ENCODE data around the gene DZANK1.
"Not testable (repeated sequence)": the region's sequence is repeated elsewhere in the genome, so short reads cannot be mapped to it uniquely, and the experiment has no call there.

The DZANK1 gene

DNA sequence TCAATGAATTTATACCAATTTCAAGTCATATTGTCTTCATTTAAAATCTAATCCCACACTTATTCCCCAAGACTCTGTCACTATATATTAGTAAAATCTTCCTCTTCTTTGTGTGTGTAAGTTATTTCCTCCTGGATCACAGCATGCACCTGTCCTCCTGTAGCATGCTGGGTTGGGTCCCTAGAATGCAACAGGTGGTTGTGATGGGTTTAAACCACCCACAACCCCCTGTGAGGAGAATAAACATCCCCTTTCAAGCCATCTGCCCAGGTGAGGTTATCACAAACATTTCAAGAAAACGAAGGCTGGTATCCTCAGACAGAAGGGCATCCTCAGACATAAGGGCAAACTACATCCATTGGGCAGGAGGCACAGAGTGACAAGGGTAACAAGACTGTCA is 26.4 kb downstream of the DZANK1 start:
- no peak for DNase-seq (ENCODE audit: low read depth in 2 of 2)

DNA sequence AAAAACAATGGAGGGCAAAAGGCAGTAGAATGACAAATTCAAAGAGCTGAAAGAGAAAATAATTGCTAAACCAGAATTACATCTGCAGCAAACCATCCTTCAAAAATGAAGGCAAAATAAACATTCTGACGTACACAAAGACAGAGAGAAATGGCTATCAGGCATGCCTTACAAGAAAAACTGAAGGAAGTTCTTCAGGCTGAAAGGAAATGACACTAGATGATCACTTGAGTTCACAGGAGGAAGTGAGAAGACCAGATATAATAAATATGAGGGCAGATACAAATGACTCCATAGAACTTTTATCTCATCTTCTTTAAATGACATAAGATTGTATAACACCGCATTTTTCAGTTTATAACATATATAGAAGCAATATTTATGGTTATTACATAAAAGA is 30.0 kb downstream of the DZANK1 start:
- no peak for DNase-seq (ENCODE audit: low read depth in 2 of 2)

DNA sequence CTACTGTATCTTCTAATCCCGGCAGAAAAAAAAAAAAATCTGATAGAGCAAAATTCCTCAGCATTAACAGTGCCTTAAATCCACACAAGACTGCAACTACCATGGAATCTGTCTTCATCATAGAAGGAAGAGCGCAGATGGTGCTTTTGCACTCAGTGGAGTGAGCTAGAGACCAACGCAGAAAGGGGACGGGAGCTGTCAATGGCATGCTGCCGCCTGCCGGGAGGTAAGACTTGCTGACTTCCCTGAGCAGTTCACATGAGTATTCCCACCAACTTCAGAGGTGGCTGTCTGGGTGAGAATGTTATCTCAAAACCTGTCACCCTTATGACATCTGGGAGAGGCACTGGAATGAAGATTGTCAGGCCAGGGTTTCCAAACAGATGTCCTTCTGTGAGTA is 35.6 kb downstream of the DZANK1 start:
- DNase-seq (ENCODE audit: low read depth in 2 of 2) = no peak

DNA sequence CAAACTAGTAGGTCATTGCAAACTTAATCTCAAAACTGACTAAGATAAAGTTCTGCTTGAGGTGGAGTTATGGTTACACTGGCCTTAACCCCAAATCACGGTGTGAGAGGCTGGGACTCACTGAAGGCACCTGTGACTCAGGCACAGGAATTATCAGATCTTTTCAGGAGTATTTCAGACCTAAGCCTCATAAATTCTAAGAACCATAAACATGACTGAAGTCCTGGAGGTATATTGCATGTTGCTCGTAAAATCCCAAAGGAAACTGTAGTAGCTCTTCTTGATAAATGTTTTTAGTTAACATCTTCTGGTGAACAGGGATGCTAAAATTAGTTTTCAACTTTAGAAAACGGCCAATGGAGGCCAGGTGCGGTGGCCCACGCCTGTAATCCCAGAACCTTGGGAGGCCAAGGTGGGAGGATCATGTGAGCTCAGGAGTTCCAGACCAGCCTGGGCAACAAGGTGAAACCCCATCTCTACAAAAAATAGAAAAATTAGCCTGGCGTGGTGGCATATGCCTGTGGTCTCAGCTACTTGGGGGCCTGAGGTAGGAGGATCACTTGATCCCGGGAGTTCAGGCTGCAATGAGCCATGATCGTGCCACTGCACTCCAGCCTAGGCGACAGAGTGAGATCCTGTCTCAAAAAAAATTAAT is 36.5 kb downstream of the DZANK1 start:
- DNase-seq (ENCODE audit: low read depth in 2 of 2) = no peak

DNA sequence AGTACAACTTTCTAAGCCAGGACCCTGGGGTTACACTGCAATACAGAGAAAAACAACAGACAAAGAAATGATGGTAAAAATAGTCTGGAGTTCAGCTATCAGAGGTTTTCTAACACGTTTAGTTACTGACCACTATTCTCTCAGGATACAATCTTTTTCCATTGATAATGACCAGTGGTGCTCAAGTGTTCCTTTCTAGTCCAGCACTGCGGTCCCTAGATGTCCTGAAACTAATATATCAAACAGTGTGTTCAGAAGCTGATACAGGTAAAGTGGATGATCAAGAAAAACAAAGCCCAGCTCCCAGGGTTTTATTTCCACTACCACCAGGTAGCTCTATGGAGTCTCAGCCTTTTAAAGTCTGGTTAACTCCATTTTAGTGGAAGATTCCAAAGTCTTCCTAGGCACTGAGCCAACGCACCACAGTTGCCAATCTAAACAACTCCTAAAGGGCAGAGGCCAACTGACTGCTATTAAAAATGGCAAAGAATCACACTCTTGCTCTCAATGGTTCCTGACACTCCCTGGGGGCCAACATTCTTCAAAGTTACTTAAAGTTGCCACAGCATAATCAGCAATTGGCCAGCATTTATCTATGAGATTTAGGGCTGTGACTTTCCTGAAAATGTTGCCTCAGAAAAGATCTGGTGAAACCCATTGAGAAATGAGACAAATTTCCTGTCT is 38.2 kb downstream of the DZANK1 start:
- DNase-seq (ENCODE audit: low read depth in 2 of 2) = no peak

DNA sequence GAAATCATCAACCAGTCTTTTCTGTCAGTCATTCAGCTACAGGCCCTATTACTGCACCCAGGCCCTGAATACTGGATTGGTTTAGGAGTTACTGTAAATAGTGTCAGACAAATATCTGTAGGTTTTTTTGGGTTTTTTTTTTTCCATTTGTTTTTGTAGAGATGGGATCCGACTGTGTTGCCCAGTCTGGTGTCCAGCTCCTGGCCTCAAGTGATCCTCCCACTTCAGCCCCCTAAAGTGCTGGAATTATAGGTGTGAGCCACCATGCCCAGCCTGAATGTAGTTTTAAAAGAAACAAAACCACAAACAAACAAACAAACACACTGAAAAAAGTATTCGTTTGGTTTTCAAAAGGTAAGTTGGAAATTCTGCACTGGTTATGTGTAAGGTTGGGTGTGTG is 39.6 kb downstream of the DZANK1 start:
- DNase-seq (ENCODE audit: low read depth in 2 of 2) = no peak

DNA sequence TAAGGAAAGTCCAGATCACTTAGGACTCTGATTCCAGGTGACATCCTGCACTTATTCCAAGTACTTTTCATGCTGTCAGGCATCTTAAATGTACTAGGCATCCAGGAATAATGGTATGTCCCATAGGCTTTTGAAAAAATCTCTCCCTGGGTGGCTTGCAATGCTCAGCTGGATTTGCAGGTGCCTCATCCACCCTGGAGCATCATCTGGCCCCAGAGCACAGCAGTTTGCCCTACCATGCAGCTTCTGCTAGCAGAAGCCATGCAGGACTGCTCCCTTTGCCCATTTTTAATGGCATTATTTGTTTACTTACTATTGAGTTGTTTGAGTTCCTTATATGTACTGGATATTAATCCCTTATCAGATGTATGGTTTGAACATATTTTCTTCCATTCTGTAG is 45.2 kb downstream of the DZANK1 start:
- DNase-seq (ENCODE audit: low read depth in 2 of 2) = no peak

DNA sequence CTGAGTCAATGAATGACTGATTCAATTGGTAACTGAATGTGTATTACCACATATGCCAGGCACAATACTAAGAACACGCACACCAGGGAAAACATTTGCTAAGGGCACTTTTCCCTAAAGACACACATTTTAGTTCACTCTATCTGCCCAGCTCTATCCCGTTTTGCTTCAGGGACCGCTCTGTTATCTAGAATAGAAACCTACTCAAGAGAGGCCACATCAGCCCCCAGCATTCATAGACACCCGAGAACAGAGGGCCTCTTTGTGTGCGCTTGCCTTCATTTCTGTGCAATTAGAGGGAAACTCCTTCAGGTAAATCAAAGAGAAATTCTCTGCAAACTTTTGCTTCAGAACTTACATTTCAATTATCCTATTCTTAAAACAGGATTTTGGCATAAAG is 50.3 kb downstream of the DZANK1 start:
- DNase-seq (ENCODE audit: low read depth in 2 of 2) = no peak

DNA sequence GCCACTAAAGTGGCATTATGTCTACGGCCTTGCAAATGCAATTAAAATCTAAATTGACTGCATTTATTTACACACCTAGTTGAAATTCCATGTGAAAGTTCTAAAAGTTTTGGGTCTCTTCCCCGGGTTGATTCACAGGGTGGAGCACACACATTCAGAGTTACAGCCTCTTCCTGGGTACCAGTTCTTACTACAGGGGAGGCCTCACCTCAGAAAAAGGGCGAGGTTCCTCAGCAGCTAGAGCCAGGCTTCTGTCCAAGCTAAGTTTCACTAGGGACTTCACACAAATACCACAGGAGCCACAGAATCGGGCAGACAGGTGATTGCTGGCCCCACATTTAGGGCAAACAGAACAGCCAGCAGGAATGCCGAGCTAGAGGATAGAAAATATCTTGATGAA is 52.7 kb downstream of the DZANK1 start:
- no peak for DNase-seq (ENCODE audit: low read depth in 2 of 2)

DNA sequence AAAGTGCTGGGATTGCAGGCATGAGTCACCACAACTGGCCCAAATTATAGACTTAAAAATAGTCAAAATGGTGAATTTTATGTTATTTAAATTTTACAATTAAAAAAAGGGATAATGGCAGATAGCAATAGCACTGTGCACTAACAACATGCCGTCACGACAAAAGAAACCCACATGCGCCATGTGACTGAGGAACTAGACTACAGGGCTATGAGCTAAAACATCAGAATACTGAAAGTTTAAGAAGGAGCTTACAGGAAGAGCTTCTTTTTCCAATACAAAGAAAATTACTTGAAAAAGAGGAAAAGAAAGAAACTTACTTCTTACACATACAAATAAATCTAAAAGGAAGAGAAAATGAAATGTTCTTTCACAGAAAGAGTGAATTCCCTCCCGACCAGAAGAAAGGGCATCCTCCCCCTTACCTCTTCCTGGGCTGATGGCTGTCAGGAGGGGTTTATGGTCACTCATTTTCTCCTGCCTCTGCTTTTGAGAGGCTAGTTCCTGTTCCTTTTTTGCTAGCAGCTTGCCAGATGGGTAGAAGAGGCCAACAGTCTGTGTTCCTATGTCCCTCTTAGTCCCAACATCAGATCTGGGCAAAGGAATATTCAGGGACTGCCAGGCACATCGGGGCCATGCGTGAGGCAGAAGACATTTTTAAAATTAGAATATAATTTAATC is 54.5 kb downstream of the DZANK1 start:
- no peak for DNase-seq (ENCODE audit: low read depth in 2 of 2)

DNA sequence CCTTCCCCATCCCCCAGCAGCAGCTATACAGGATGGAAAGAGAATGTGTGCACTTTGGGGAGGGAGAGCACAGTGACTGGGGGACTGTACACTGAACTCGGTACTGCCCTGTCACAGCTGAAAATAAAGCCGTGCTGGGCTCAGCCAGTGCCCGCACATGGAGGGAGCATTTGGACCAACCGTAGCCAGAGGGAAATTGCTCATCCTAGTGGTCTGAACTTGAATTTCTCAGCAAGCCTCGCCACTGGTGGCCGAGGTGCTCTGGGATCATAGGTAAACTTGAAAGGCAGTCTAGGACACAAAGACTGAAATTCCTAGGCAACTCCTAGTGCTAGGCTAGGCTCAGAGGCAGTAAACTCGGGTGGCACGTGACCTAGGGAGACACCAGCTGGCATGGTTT is 61.0 kb downstream of the DZANK1 start:
- no peak for DNase-seq (ENCODE audit: low read depth in 2 of 2)

DNA sequence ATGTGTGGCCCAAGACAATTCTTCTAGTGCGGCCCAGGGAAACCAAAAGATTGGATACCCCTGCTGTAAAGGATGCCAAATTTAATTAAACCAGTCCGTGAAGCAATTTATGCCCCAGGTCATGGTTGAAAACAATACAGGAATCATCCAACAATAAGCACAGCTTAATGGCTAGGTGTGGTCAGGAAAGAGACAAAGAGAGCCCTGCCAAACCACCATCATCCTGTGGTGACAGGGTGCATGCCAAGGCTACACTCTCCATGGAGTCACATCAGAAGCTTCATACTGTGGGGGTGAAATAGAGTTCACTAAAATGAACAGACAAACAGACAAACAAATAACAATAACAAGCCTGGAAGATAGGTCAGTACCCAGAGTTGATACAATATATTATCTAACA is 62.7 kb downstream of the DZANK1 start:
- no peak for DNase-seq (ENCODE audit: low read depth in 2 of 2)

DNA sequence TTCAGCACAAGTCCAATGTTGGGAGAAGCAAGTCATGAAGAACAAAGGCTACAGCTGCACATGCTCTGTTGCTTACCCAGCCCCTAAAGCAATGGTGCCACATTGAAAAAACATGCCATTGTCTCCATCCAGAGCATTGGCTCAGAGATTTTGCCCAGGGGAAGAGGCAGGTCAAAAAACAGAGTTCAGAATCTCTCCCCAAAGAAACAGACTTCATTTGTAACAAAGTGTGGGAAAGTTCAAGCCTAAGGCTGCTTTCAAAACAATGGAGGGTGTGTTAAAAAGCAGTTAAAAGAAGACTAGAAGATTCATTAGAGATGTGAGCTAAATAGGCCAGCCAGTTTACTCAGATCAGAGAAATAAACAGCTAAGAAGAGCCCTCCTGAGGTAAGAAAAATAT is 63.6 kb downstream of the DZANK1 start:
- no peak for DNase-seq (ENCODE audit: low read depth in 2 of 2)

DNA sequence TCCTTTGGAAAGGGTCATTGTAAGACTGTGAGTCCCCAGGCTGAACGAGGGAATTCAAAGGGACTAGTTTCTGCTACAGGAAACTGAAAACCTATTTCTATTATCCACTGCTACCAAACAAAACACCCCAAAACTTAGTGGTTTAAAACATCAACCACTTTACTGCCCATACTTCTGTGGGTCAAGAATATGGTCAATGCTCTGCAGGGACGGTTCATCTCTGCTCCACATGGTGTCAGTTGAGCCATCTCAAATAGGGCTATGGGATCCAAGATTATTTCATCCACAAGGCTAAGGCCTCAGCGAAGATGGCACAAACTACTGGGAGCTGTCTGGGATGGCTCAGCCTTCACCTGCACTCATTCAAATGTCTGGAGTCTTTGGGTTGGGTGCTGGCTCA is 65.5 kb downstream of the DZANK1 start:
- no peak for DNase-seq (ENCODE audit: low read depth in 2 of 2)

DNA sequence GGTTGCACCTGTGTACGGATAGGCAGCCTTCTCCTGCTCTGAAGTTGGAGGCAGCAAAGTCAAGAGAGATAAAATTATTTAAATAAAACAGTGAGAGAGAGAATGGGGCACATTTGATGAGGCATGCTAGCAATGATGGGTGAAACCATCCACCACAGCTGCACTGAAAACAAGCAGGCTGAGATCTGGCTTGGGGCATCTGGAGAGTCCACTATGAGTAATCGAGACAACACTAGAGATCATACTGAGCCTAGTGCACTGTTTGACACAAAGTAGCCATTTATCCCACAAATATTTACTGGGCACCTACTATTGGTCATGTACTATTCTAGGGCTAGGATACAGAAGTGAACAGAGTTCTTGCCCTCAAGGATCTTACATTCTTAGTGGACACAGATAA is 66.4 kb downstream of the DZANK1 start:
- no peak for DNase-seq (ENCODE audit: low read depth in 2 of 2)

DNA sequence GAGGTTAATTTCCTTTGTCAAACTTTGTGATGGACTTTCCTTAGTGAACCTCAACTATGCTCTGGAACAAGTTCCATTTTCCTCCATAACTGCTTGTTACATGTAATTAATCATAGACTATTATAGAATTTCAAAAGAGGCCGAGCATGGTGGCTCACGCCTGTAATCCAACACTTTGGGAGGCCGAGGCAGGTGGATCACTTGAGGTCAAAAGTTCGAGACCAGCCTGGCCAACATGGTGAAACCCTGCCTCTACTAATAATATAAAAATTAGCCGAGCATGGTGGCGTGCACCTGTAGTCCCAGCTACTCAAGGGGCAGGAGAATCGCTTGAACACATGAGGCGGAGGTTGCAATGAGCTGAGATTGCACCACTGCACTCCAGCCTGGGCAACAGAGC is 68.1 kb downstream of the DZANK1 start:
- DNase-seq (ENCODE audit: low read depth in 2 of 2) = not testable (repeated sequence)

DNA sequence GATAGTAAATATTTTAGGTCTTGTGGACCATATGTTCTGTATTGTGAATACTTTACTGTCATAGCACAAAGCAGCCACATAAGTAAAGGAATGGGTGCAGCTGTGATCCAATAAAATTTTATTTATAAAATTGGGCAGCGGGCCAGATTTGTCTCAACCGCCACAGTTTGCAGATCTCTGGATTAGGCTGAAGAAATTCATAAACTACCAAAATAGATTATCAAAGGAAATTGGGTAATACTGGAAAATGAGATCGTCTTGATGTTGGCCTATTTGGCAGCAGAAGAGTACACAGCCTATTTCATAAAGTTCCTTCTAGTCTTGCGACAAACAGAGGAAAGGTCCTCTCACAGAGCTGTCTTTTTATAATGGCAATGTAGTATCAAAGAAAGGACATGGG is 69.8 kb downstream of the DZANK1 start:
- no peak for DNase-seq (ENCODE audit: low read depth in 2 of 2)

DNA sequence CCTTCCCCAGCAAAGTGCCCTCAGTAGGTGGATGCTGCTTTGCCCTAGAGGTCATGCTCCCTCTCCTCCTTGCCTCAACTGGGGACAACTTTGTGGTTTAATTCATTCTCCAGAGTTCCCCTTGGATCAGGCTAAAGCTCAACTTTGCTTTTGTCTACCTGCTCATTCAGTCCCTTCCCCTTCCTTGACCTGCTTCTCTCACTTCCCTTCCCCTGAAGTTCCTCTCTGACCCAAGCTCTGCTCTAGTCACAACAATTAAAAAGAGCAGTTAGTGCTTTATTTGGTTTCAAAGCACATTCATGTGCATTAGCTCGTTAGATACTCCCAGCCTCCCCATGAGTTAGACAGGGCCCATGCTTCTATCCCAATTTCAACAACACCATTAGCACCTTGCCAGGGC is 71.3 kb downstream of the DZANK1 start:
- no peak for DNase-seq (ENCODE audit: low read depth in 2 of 2)

DNA sequence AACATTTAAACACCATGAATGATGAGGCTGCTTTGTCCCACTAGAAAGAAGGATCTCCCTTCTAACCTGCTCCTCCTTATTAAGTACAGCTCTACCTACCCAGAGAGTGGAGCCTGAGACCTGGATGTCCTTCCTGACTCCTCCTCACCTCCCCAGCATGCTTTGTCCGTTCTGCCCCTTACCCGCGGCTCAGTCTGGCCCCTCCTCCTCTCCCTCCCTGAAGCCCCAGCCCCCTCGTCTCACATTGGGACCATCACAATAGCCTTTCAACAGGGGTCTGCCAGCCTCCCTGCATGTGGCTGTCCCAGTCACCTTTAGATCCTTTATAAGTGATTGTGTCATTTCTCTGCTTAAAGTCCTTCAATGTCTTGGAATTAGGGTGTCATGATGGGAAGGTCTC is 72.5 kb downstream of the DZANK1 start:
- DNase-seq (ENCODE audit: low read depth in 2 of 2) = no peak

DNA sequence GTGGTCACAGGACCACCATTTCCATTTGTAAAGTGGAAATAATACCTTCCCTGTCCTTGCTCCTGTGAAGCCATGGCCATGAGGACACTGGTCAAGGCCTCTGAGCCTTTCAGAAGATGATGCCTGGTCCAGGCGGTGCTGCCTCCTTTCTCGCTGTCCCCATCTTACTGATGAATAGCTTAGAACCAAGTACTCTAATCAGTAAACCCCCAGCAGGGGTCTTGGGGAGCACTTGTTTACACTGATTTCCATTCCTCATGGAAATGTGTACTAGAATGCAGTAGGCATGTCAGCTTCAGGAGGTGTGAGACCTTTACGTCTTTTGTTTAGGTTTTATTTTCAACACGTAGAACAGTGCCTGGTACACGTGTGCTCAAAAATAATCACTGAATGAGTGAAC is 75.1 kb downstream of the DZANK1 start:
- no peak for DNase-seq (ENCODE audit: low read depth in 2 of 2)

DNA sequence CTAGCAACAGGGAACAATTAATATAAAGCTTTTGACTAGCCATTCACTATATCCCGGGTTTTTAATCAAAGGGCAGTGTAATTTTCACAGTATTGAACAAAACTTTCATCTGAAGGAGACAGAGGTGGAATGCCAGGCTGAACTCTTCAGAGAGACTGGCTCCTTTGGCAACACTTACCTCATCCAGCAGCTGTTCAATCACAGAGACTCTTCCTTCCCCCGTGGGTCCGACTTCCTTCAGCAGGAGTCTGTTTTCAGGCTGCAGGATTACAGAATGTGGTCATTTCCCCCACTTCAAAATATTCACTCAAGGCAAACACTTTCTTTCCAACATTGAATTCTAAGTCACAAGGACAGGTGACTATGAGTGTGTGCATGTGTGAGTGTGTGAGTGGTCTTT is 76.6 kb downstream of the DZANK1 start:
- DNase-seq (ENCODE audit: low read depth in 2 of 2) = no peak

DNA sequence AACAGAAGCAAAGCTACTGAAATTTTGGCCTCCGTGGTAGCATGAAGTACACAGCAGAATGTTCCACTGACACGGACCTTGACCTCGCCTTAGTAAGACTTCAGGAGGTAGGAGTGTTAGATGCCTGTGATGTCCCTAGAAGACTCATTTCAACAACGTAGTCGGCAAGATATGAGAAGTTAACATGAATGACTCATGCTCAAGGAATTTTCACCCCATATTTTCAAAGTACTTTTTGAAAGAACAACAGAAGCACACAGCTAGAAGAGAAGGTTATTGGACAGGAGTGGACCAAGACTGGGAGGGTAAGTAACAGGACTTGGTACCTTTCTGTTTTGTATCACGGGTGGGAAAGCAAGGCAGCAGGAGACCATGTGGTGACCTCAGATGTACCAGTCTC is 78.0 kb downstream of the DZANK1 start:
- DNase-seq (ENCODE audit: low read depth in 2 of 2) = no peak

DNA sequence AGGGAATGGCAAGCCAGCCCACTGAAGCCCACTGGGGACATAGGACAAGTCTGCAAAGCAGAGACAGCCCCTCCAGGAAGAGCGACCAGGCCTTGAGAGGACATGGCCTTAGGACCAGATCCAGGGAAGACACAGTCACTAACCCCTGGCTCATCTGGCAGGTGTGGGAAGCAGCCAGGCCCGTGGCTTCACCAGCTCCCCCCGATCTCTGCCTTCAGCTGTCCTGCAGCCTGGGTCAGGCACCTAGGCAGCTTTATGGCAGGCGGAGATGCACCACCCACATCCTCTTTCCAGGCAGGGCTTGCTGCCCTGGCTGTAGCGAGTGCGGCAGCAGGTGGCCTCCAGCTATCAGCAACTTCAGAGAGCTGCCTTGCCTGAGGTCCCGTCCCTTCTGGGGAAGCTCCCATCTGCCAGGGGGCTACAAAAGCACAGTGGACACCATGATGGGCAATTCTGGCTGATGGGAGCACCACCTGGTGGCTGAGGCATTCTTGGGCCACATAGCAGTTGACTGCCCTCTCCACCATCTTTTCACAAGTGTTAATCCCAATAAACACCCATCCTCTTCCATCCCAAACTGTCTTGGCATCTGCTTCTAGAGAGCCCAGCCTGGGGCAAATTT is 85.8 kb downstream of the DZANK1 start:
- no peak for DNase-seq (ENCODE audit: low read depth in 2 of 2)

Measured in stimulated activated CD4-positive, alpha-beta T cell treated with anti-CD3 and anti-CD28 coated beads, Interleukin-12 subunit alpha, Interleukin-12 subunit beta, amount 100 ng/mL, for 24 hours (primary cell).